Tibial artery (tissue), 4 donors: ENCODE results near the gene RASAL1.

Experiments
- DNase-seq, 2 donors: peaks; one replicate each; pipeline ENCODE4 v3.0.0-alpha.2; 2019
- H3K27ac ChIP-seq, 2 donors: fragments of 200-600 bp; sonication (generic) in 1 of 2; 1 replicate in 1 of 2; 2 replicates in 1 of 2; pipeline ENCODE4 v1.5.1; 2018 to 2019; ENCODE audit warnings: mild to moderate bottlenecking in 1 of 2
- H3K27me3 ChIP-seq, 2 donors: fragments of 200-600 bp; sonication (generic) in 1 of 2; one replicate each; pipeline versions ENCODE4 v1.5.1 to v1.6.0; 2016 to 2019
- H3K36me3 ChIP-seq, 3 donors: fragments of 200-600 bp; sonication (generic) in 2 of 3; one replicate each; pipeline ENCODE4 v1.5.1; 2016 to 2019; ENCODE audit warnings: mild to moderate bottlenecking in 2 of 3
- H3K4me1 ChIP-seq, 4 donors: fragments of 200-600 bp; sonication (generic) in 2 of 4; 1 replicate in 3 of 4; 2 replicates in 1 of 4; pipeline ENCODE4 v1.5.1; 2016 to 2019
- H3K4me3 ChIP-seq, 2 donors: fragments of 200-600 bp; sonication (generic) in 1 of 2; 1 replicate in 1 of 2; 2 replicates in 1 of 2; pipeline ENCODE4 v1.5.1; 2018 to 2019; ENCODE audit warnings: mild to moderate bottlenecking in 2 of 2
- H3K9me3 ChIP-seq, 3 donors: fragments of 200-600 bp; sonication (generic) in 1 of 3; one replicate each; pipeline ENCODE4 v1.5.1; 2016 to 2019
- CTCF ChIP-seq, 2 experiments: fragments of 200-600 bp in 1 of 2; fragments of 450-650 bp in 1 of 2; IDR thresholded peaks; one replicate each; pipeline ENCODE4 v1.5.1; 2017 to 2019; ENCODE audit warnings: antibody characterized with exemption in 2 of 2, mild to moderate bottlenecking in 1 of 2, moderate library complexity in 1 of 2
- intact Hi-C: fragments of 100-400 bp; cut with DNase I; formaldehyde crosslinking; loops from one replicate; pipeline ENCODE4 v1.15.0; 2023; ENCODE audit warnings: low total_unique reads

The RASAL1 gene

GRCh38 chr12:113171543-113171942 lies 36.0 kb upstream of the RASAL1 start:
- Histone ChIP-seq H3K27me3 (no peaks in the 10 kb centered on the region), H3K9me3 (no peaks in the 10 kb centered on the region), H3K27ac (no peak overlapping the region), H3K4me3 (no peak overlapping the region), H3K36me3 (peaks cover 89 to 100% (median 99%) of the 10 kb centered on the region in 3 donors), H3K4me1 (no peaks in the 10 kb centered on the region)
- no peak for DNase-seq
- intact Hi-C loops = loop anchor here (5.0 kb wide), 1 partner anchor 124 kb away; no protein-coding TSS in a partner anchor
- no peak for TF ChIP-seq CTCF (IDR thresholded peaks at IDR 0.05)

- intact Hi-C loops = loop anchor here (5.0 kb wide), 1 partner anchor 124 kb away; no protein-coding TSS in a partner anchor
- DNase-seq = no peak
- Histone ChIP-seq H3K27ac (no peak overlapping the region), H3K4me3 (no peak overlapping the region), H3K4me1 (no peaks in the 10 kb centered on the region), H3K36me3 (peaks cover 89 to 100% (median 99%) of the 10 kb centered on the region in 3 donors), H3K27me3 (no peaks in the 10 kb centered on the region), H3K9me3 (no peaks in the 10 kb centered on the region)
- no peak for TF ChIP-seq CTCF (IDR thresholded peaks at IDR 0.05)
Observed at GRCh38 chr12:113170926-113171325, 35.4 kb upstream of the RASAL1 start.

- no peak for DNase-seq
- Histone ChIP-seq H3K27me3 (no peaks in the 10 kb centered on the region), H3K9me3 (no peaks in the 10 kb centered on the region), H3K4me1 (no peaks in the 10 kb centered on the region), H3K36me3 (peaks cover 93 to 100% (median 99%) of the 10 kb centered on the region in 3 donors), H3K4me3 (no peak overlapping the region), H3K27ac (no peak overlapping the region)
- intact Hi-C loops = loop anchor here (5.0 kb wide), 1 partner anchor 123 kb away; no protein-coding TSS in a partner anchor
- no peak for TF ChIP-seq CTCF (IDR thresholded peaks at IDR 0.05)
Observed at GRCh38 chr12:113170457-113170856, 34.9 kb upstream of the RASAL1 start.

- Histone ChIP-seq H3K9me3 (no peaks in the 10 kb centered on the region), H3K27ac (no peak overlapping the region), H3K36me3 (peaks cover 98 to 100% (median 100%) of the 10 kb centered on the region in 3 donors), H3K4me3 (no peak overlapping the region), H3K4me1 (no peaks in the 10 kb centered on the region), H3K27me3 (no peaks in the 10 kb centered on the region)
- intact Hi-C loops = loop anchor here (5.0 kb wide), 1 partner anchor 122 kb away; no protein-coding TSS in a partner anchor
- no peak for TF ChIP-seq CTCF (IDR thresholded peaks at IDR 0.05)
- DNase-seq = no peak
Observed at GRCh38 chr12:113169697-113170096, 34.1 kb upstream of the RASAL1 start.

- Histone ChIP-seq H3K4me1 (no peaks in the 10 kb centered on the region), H3K36me3 (peaks cover 99 to 100% (median 100%) of the 10 kb centered on the region in 3 donors), H3K4me3 (no peak overlapping the region), H3K27ac (no peak overlapping the region), H3K27me3 (peaks cover 0 to 8% of the 10 kb centered on the region in 2 donors), H3K9me3 (no peaks in the 10 kb centered on the region)
- intact Hi-C loops = no loop called here
- no peak for DNase-seq
- no peak for TF ChIP-seq CTCF (IDR thresholded peaks at IDR 0.05)
Observed at GRCh38 chr12:113167868-113168267, 32.3 kb upstream of the RASAL1 start.
